Peyer's patch (tissue), 4 donors: Measurements from ENCODE around the gene KANSL1.

Experiments used
- POLR2A ChIP-seq, 2 donors: fragments of 450-650 bp; IDR thresholded peaks; one replicate each; pipeline ENCODE4 v1.5.1; 2017; ENCODE audit warnings: antibody characterized with exemption in 2 of 2, mild to moderate bottlenecking in 2 of 2, moderate library complexity in 2 of 2
- TF ChIP-seq, protein P1 (sequence below), 6 experiments: fragments of 450-650 bp in 4 of 6; fragments of 200-600 bp in 2 of 6; sonication (generic) in 1 of 6; IDR thresholded peaks; one replicate each; pipeline ENCODE4 v1.5.1; 2017 to 2019; ENCODE audit warnings: antibody characterized with exemption in 6 of 6, mild to moderate bottlenecking in 3 of 6, moderate library complexity in 1 of 6

DNA sequence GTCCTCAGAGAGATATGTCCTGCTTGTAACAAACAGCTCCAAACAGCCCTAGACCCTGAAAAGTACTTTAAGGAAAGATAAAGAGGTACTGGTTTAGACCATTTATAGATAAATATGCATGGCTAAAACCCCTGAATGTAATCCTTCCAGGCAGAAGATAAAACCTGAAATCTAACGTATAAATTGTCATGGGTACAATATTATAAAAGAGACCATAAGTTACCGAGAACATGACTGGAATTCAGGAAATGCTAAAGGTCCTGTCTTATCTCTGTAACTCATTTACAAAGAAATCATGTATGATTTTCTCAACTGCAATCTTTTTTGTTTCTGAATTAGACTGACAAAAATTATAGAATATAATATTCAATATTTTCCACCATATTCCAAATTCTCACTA, 9.2 kb upstream of the KANSL1 start:
- TF ChIP-seq POLR2A (IDR thresholded peaks at IDR 0.05), result no peak
- TF ChIP-seq, protein P1, sequence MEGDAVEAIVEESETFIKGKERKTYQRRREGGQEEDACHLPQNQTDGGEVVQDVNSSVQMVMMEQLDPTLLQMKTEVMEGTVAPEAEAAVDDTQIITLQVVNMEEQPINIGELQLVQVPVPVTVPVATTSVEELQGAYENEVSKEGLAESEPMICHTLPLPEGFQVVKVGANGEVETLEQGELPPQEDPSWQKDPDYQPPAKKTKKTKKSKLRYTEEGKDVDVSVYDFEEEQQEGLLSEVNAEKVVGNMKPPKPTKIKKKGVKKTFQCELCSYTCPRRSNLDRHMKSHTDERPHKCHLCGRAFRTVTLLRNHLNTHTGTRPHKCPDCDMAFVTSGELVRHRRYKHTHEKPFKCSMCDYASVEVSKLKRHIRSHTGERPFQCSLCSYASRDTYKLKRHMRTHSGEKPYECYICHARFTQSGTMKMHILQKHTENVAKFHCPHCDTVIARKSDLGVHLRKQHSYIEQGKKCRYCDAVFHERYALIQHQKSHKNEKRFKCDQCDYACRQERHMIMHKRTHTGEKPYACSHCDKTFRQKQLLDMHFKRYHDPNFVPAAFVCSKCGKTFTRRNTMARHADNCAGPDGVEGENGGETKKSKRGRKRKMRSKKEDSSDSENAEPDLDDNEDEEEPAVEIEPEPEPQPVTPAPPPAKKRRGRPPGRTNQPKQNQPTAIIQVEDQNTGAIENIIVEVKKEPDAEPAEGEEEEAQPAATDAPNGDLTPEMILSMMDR (IDR thresholded peaks at IDR 0.05), result no peak
